ENCODE measurements around the gene CCDC157. TPM values are rescaled to one million over a fixed set of nuclear protein-coding genes. Genes with fewer than 3 reads are reported as not detected.
A peak's percentile ranks its signal among the peaks of the same experiment; 100 is the strongest.

The CCDC157 gene
- total and polyA plus RNA-seq, 10 of the 15 experiments (the other 5 are each of a cell fraction or from before 2014, with no cell fraction given), result 0.10 to 2.8 (median 1.2) TPM

DNA sequence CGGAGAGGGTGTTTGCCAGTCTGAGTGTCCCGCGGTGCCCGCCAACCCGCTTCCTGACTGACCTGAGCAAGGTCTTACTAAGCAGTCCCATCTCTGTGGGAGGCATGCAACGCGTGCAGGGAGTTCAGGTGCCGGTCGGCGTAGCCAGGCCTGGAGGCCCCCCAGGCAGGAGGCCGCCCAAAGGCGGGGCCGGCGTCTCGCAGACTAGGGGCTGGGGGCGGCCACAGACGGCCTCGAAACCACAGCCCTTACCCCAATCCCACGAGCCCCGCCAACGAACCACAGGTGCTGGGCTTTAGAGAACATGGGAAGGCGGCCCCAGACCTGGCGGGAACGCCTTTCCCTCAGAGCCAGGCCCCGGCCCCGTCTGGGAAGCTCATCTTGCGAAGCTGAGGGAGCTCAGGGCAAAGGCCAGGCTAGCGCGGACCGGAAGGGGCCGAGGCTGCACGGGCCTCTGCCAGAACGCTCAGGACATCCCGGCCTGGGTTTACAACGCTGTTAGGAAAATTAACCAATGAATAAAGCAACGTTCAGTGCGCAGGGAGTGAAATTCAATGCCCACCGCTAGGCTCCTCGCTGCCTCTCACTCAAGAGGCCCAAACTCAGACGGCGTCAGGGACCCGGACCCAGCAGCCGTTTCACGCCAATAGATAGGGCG is 66.6 kb downstream of the CCDC157 start (continued):
- TF ChIP-seq EP300 (IDR thresholded peaks at IDR 0.05; ENCODE audit: borderline replicate concordance in 1 of 2, control insufficient read depth in 1 of 2, low read depth in 2 of 2, low read length in 2 of 2) (no peak), BCL11A (IDR thresholded peaks at IDR 0.05; ENCODE audit: low read depth, low read length) (no peak), RCOR1 (conservative IDR thresholded peaks at IDR 0.05; ENCODE audit: low read depth, low read length) (no peak), CREB1 (IDR thresholded peaks at IDR 0.05; ENCODE audit: low read depth) (0 out of 2 replicates have a peak, but pooled peaks have one; percentile 14), CHD2 (IDR thresholded peaks at IDR 0.05; ENCODE audit: borderline replicate concordance, low read depth, low read length) (no peak), TARDBP (IDR thresholded peaks at IDR 0.05; ENCODE audit: borderline replicate concordance) (no peak), SP1 (IDR thresholded peaks at IDR 0.05; ENCODE audit: low read depth, low read length) (no peak), FOXM1 (IDR thresholded peaks at IDR 0.05; ENCODE audit: low read depth, low read length) (no peak), JUNB (IDR thresholded peaks at IDR 0.05) (no peak), SIX5 (IDR thresholded peaks at IDR 0.05; ENCODE audit: low read depth, low read length, severe bottlenecking) (no peak), NRF1 (conservative IDR thresholded peaks at IDR 0.05; ENCODE audit: low read depth, low read length) (no peak; the same call in 1 of the 2 replicates), TAF1 (IDR thresholded peaks at IDR 0.05; ENCODE audit: borderline replicate concordance, low read depth, low read length) (no peak), LARP7 (IDR thresholded peaks at IDR 0.05) (peak; percentile 64; the same call in 1 of the 2 replicates), SMAD5 (IDR thresholded peaks at IDR 0.05; ENCODE audit: low read depth) (peak; percentile 85)
- TF ChIP-seq, protein P1, sequence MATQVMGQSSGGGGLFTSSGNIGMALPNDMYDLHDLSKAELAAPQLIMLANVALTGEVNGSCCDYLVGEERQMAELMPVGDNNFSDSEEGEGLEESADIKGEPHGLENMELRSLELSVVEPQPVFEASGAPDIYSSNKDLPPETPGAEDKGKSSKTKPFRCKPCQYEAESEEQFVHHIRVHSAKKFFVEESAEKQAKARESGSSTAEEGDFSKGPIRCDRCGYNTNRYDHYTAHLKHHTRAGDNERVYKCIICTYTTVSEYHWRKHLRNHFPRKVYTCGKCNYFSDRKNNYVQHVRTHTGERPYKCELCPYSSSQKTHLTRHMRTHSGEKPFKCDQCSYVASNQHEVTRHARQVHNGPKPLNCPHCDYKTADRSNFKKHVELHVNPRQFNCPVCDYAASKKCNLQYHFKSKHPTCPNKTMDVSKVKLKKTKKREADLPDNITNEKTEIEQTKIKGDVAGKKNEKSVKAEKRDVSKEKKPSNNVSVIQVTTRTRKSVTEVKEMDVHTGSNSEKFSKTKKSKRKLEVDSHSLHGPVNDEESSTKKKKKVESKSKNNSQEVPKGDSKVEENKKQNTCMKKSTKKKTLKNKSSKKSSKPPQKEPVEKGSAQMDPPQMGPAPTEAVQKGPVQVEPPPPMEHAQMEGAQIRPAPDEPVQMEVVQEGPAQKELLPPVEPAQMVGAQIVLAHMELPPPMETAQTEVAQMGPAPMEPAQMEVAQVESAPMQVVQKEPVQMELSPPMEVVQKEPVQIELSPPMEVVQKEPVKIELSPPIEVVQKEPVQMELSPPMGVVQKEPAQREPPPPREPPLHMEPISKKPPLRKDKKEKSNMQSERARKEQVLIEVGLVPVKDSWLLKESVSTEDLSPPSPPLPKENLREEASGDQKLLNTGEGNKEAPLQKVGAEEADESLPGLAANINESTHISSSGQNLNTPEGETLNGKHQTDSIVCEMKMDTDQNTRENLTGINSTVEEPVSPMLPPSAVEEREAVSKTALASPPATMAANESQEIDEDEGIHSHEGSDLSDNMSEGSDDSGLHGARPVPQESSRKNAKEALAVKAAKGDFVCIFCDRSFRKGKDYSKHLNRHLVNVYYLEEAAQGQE (IDR thresholded peaks at IDR 0.05; ENCODE audit: low read depth, low read length), result no peak
- TF ChIP-seq, protein P2, sequence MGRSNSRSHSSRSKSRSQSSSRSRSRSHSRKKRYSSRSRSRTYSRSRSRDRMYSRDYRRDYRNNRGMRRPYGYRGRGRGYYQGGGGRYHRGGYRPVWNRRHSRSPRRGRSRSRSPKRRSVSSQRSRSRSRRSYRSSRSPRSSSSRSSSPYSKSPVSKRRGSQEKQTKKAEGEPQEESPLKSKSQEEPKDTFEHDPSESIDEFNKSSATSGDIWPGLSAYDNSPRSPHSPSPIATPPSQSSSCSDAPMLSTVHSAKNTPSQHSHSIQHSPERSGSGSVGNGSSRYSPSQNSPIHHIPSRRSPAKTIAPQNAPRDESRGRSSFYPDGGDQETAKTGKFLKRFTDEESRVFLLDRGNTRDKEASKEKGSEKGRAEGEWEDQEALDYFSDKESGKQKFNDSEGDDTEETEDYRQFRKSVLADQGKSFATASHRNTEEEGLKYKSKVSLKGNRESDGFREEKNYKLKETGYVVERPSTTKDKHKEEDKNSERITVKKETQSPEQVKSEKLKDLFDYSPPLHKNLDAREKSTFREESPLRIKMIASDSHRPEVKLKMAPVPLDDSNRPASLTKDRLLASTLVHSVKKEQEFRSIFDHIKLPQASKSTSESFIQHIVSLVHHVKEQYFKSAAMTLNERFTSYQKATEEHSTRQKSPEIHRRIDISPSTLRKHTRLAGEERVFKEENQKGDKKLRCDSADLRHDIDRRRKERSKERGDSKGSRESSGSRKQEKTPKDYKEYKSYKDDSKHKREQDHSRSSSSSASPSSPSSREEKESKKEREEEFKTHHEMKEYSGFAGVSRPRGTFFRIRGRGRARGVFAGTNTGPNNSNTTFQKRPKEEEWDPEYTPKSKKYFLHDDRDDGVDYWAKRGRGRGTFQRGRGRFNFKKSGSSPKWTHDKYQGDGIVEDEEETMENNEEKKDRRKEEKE (IDR thresholded peaks at IDR 0.05), result no peak
- TF ChIP-seq, protein P3, sequence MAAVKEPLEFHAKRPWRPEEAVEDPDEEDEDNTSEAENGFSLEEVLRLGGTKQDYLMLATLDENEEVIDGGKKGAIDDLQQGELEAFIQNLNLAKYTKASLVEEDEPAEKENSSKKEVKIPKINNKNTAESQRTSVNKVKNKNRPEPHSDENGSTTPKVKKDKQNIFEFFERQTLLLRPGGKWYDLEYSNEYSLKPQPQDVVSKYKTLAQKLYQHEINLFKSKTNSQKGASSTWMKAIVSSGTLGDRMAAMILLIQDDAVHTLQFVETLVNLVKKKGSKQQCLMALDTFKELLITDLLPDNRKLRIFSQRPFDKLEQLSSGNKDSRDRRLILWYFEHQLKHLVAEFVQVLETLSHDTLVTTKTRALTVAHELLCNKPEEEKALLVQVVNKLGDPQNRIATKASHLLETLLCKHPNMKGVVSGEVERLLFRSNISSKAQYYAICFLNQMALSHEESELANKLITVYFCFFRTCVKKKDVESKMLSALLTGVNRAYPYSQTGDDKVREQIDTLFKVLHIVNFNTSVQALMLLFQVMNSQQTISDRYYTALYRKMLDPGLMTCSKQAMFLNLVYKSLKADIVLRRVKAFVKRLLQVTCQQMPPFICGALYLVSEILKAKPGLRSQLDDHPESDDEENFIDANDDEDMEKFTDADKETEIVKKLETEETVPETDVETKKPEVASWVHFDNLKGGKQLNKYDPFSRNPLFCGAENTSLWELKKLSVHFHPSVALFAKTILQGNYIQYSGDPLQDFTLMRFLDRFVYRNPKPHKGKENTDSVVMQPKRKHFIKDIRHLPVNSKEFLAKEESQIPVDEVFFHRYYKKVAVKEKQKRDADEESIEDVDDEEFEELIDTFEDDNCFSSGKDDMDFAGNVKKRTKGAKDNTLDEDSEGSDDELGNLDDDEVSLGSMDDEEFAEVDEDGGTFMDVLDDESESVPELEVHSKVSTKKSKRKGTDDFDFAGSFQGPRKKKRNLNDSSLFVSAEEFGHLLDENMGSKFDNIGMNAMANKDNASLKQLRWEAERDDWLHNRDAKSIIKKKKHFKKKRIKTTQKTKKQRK (IDR thresholded peaks at IDR 0.05; ENCODE audit: low read depth, low read length), result no peak
